ENCODE measurements around the gene PFN3.
A peak's percentile ranks its signal among the peaks of the same experiment; 100 is the strongest.

PFN3 gene

DNA sequence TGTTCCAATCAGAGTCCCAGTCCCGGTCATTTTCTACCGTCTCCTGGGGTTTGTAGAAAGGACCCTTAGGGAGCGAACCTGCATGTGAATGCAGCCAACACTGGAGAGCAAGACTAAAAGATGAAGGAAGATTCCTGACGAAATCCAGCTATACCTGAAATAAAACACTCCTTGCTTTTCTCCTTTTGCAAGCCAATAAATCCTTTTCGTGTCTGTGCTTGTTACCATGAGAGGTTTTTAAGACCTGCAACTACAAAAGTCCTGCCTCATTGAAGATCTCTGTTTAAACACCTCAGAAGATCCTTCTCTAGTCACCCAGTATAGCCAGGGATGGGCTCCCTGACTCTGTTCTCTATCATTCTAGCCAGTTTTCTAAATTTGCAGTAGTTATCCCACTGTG, 26.2 kb downstream of the PFN3 start:
- no peak for DNase-seq (ENCODE audit: low spot score)
- no peak for FAIRE-seq

GRCh38 chr5:177373806-177374205, 26.7 kb downstream of the PFN3 start:
- FAIRE-seq = no peak
- no peak for DNase-seq (ENCODE audit: low spot score)

- DNase-seq (ENCODE audit: low spot score) = no peak
These were observed 27.6 kb downstream of the PFN3 start for GRCh38 chr5:177372910-177373309.

GRCh38 chr5:177372034-177372896, 28.2 kb downstream of the PFN3 start:
- FAIRE-seq (no peak), DNase-seq (ENCODE audit: low spot score) (no peak)

More at GRCh38 chr5:177372910-177373309, 27.6 kb downstream of the PFN3 start:
- FAIRE-seq = no peak

DNA sequence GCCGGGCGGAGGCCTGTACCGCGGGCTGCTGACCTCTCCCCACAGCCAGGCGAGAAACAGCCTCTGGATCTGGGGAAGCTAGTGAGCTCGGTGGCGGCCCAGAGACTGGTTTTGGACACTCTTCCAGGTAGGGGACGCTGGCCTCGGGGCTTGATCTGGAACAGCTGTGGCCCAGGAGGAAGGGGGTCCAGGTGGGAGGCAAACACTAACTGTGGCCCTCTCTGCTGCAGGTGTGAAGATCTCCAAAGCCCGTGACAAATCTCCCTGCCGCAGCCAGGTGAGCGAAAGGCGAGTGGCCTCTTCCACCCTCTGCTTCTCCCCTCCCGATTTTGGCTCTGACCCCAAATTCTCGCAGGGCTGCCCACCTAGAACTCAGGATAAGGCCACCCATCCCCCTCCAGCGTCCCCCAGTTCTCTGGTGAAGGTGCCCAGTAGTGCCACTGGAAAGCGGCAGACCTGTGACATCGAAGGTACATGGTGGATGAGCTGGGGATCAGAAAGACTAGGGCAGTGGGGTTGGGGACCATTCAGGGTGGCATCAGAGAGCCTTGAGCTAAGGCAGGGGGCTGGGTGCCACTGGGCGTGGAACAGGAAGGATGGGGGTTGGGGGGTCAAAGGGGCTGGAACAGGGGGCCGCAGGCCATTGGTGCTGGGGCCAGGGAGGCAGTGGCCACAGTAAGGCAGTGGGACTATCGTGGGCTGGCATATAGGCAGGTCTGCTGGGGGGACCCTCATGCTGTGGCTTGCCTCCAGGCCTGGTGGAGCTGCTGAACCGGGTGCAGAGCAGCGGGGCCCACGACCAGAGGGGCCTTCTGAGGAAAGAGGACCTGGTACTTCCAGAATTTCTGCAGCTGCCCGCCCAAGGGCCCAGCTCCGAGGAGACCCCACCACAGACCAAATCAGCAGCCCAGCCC, 29.1 kb downstream of the PFN3 start:
- no peak for DNase-seq (ENCODE audit: low spot score)
- FAIRE-seq = no peak

- no peak for DNase-seq (ENCODE audit: low spot score)
- no peak for FAIRE-seq
These were observed 29.9 kb downstream of the PFN3 start for GRCh38 chr5:177370488-177371119.

- FAIRE-seq = no peak
- no peak for DNase-seq (ENCODE audit: low spot score)
These were observed 30.6 kb downstream of the PFN3 start for GRCh38 chr5:177369645-177370440.

GRCh38 chr5:177368869-177369644, 31.4 kb downstream of the PFN3 start:
- peak; percentile 49 for DNase-seq (ENCODE audit: low spot score)
- FAIRE-seq = no peak

DNA sequence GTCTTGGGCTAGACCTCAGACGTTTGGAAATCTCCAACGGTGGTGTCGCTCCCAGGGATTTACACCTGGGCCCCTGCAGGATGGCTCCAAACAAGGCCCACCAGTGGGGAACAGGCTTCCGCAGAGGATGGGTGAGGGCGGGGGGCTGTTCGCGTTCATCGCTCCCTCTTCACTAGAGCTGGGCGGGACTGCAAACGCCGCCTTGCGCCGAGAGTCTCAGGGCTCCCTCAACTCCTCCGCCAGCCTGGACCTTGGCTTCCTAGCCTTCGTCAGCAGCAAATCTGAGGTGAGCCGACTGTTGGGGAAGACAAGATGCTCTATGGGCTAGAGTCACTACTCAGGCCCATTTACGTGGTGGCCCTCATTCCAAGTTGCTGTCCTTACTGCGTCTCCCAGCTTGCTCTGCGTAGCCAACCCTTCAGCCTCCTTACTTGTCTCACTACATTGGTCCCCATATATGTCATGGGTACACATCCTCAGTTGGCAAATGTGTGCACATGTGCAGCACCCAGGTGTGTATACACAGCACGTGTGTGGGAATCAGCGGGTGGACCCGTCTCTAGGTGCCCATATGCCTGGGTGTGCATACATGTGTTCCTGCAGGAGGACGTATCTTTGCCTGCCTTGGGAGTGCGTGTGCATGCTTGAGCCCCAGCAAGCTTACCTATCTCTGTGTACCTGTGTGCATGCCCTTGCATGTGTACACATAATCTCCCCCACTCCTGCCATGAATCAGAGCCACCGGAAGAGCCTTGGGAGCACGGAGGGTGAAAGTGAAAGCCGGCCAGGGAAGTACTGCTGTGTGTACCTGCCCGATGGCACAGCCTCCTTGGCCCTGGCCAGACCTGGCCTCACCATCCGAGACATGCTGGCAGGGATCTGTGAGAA, 32.2 kb downstream of the PFN3 start:
- DNase-seq (ENCODE audit: low spot score) (no peak), FAIRE-seq (no peak)

GRCh38 chr5:177367323-177367848, 33.1 kb downstream of the PFN3 start:
- no peak for FAIRE-seq
- no peak for DNase-seq (ENCODE audit: low spot score)

DNA sequence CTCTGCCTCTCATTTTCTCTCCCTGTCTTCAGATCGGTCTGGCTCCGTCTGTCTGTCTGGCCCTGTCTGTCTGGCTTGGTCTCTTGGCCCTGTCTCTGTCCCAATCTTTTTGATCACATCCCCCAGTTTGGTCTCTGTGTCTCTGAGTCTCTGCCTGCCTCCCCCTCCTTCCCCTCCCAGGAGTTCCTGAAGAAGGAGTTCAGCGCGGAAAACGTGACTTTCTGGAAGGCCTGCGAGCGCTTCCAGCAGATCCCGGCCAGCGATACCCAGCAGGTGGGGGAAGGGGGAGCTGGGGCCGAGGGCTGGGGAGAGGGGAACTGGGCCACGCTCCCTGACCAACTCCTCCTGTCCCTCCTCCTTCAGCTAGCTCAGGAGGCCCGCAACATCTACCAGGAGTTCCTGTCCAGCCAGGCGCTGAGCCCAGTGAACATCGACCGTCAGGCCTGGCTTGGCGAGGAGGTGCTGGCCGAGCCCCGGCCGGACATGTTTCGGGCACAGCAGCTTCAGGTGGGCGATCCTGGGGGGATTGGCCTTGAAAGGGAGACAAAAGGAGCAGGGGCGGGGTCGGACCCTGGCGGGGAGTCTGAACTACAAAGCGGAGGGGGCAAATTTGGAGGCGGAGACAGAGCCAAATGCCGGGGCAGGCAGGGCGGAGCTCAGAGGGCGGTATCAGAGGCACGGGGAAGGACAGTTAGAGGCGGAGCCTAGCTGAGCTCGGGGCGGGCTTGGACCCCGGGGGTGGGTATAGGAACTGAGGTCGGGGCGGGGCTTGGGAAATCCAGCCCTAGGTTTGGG, 33.7 kb downstream of the PFN3 start:
- DNase-seq (ENCODE audit: low spot score) (no peak), FAIRE-seq (no peak)

- DNase-seq (ENCODE audit: low spot score) (no peak), FAIRE-seq (no peak)
These were observed 34.5 kb downstream of the PFN3 start for GRCh38 chr5:177365845-177366527.

DNA sequence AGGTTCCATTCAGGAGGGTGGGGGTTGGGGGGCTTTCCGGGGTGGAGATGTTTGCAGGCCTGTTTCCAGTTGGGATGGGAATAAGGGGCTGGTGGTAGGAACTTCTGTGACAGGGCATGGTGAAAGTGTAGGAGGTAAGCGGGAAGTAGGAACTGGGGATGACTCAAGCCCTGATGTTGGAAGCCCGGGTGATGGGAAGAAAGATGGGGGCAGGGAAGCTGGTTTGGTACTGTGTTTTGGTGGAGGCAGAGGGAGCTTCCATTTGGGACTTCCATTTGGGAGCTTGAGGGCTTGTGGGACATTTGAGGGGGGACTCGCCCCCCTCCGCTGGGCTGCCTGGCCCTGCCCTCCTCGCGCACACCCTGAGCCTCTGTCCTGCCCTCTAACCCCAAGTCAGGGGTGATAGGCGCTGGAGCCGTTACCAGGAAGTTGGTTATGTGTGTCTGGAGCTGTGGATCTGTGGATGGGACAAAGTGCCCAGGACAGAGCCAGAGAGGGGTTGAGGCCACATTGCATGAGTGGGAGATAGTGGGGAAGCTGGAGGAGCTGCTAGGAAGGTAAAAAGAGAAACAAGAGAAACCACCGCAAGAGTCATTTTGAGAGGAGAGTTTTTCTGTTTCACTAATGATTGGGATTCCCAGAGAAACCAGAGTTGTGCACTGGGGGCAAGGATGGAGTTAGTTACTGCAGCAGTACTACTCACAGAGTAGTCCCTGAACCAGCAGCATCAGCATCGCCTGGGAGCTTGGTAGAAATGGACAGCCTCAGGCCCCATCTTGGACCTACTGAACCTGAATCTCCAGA, 36.1 kb downstream of the PFN3 start:
- FAIRE-seq = no peak

DNA sequence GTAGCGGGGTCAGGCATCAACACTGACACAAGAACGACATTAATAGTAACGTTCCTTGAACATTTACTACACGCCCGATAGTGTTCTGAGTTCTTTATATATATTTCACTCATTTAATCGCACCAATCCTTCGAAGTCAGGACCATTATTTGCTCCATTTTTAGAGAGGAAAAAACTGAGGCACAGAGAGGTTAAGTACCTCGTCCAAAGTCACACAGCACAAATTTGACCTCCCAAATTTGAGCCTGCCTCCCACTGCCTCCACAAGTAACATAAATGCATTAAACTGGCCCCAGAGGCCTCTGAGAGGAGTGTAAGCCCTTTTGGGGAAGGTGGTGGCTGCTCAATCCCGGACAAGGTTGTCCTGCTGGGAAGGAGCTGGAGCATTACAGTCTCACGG, 36.9 kb downstream of the PFN3 start:
- FAIRE-seq (no peak), DNase-seq (ENCODE audit: low spot score) (no peak)

More for the DNA sequence above, 36.1 kb downstream of the PFN3 start:
- no peak for DNase-seq (ENCODE audit: low spot score)

DNA sequence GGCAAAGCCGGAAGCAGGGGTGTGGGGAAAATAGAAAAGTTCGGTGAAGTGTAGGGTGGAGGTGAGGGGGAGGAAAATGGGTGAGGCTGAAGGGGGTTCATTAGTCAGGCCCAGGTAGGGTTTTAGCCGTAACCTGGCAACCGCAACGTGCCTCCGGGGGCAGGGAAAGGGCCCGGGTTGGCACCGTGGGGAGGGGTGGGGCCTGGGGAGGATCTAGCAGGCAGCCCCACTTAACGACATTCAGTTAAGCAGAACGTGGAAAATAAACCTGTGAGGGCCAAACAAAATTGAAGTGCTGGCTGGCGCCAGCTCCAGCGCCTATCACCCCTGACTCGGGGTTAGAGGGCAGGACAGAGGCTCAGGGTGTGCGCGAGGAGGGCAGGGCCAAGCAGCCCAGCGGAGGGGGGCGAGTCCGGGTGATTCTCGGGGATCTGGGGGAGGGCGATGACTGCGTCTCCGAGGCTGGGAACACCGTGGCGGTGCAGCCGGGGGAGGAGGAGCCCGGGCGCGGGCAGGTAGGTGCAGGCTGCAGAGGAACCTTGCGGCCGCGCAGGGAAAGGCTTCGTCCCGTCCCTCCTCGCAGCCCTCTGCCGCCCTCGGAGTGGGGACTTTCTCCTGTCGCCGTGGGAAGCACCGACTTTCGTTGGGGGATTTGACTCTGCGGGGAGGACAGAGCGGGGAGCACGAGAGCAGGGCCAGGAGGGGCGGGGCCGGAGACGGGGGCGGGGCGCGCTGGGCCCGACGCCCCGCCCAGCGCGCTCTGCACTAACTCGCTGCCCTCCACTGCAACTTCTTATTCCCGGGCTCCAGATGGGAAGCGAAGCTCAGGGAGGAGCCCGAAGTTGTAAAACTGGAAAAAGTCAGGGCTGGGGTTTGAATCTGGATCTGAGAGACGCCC, 37.6 kb downstream of the PFN3 start:
- DNase-seq (ENCODE audit: low spot score) (no peak), FAIRE-seq (no peak)

GRCh38 chr5:177362292-177362609, 38.2 kb downstream of the PFN3 start:
- FAIRE-seq = no peak
- DNase-seq (ENCODE audit: low spot score) = no peak

Measured in urothelium cell line (cell line).